ENCODE results near the gene CHID1.

DNA sequence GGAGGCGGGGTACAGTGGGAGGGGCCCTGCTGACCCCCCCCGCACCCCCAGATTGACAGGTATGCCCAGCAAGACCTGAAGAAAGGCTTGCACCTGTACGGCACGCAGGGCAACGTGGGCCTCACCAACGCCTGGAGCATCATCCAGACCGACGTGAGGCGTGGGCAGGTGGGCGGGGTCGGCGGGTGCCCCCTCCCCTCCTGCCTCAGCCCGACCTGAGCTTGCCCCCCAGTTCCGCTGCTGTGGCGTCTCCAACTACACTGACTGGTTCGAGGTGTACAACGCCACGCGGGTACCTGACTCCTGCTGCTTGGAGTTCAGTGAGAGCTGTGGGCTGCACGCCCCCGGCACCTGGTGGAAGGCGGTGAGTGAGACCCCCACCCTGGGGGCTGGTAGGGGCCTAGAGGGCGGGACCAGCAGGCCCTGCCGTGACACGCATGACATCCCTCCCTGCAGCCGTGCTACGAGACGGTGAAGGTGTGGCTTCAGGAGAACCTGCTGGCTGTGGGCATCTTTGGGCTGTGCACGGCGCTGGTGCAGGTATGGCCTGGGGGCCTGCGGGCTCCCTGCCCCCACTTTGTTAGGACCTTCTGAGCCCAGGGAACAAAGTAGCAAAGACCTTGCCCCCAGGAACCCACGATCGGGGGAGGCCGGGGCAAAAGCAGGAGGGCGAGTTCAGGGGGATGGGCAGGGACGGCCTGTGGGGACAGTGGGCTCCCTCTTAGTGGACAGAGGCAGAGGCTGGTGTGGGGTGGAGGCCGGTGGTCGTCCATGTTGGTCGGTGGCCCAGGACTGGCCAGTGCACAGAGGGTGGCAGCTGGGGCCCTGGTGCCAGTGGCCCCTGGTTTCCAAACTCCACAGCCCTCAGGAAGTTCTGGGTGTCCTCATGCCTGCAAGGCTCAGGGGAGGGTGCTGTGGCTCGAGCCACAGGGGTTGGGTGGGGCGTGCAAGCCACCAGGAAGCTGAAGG, 44.9 kb downstream of the CHID1 start:
- TF ChIP-seq CTCF (IDR thresholded peaks at IDR 0.05): no peak
- TF ChIP-seq POLR2A (IDR thresholded peaks at IDR 0.05): no peak
- TF ChIP-seq POLR2AphosphoS5 (IDR thresholded peaks at IDR 0.05): no peak

All from breast epithelium (tissue), 3 donors.